Fibroblast of skin of left quadriceps (primary cell): ENCODE data around the gene LRRC59.
"Not testable (repeated sequence)": the region's sequence is repeated elsewhere in the genome, so short reads cannot be mapped to it uniquely, and the experiment has no call there.

ENCODE experiments used
- DNase-seq, 2 experiments: peaks; one replicate each; pipeline ENCODE4 v3.0.0-alpha.2; 2013; ENCODE audit warnings: low read depth in 2 of 2

The LRRC59 gene

DNA sequence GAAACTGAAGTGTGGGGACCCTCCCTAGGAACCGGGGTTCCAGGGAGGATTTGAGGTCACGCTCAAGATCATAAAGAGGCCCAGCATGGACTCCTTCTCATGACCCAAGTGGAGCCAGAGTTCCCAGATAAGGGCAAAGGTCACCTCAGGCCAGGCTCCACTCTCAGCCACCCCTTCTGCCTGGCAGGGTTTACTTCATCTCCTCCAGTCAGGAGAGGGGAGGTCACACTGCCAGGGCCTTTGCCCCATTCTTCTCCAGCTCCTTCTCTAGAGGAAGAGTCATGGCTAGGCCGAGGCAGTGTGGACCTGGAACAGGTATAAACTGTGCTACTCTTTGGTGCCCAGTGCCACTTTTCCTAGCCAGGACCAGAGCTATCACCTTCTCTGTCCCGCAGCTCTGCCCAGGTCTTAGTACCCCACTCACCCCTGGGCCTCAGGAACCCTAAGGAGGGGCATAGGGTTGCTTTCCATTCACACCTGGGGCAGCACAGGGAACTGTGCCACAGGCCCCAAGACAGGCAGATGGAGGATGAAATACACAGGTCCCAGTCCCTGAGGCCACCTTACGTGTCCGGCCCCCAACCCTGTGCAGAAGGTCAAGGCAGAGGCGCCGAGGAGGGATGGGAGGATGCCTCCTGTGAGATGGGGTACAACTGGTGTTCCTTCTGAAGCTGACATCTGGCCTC lies 27.8 kb upstream of the LRRC59 start:
- DNase-seq: no peak

DNA sequence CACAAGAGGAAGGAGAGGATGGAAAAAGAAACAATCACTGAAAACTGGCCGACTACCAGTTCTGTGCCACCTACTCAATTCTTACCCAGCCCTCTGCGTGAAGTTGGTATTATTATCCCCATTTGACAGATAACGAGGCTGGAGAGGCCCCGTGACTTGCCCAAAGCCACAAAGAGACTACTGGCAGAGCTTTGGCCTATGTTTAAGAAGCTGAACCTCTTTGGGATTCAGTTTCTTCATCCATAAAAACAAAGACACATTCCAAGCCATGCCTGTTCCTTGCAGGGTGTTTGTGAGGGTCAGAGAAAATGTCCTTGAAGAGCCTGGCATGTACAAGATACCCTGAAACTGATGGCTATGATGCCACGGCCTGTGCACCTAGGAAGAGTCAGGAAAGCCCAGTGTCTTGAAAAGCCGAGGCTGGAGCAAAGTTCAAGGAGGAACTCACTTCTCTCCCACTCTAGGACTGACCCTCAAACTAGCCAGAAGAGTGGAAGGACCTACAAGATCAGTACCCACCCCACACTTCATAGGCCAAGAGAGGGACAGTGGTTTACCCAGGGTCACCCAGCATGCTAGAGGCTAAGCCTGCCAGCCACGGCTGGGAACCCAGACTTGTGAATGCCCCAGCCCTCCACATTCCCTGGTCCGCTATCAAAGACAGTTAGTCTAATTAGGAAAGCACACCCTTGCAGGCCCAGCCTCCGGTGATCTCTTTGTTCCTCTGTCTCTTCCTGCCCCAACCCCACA lies 27.1 kb upstream of the LRRC59 start:
- DNase-seq: no peak

DNA sequence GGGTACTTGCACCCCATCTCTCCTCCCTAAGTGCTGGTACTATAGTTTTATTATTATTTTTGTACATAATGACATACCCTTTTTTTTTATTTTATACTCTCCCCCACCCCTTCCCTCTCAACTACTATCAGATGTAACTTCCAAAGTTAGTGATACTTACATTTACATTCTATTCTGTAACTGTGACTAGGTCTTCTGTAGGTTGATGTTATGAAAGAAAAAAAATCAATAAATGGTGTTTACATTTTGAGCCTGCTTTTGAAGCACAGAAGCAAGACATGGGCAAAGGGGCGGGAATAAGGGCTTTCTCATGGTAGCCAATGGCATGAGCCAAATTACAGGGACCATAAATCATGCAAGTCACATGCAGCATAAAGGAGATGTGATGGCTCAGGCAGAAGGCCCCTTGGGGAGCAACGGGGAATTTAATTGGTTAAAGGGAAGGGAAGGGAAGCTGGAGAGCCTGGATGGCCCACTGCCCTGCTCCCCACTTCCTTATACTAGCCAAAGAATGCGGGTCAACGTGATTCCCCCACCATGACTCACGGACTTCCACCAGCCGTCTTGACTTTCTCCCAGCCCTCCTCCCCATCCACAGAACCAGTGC lies 26.3 kb upstream of the LRRC59 start:
- DNase-seq: peak; percentile 95 to 96

- no peak for DNase-seq
Measured at GRCh38 chr17:50422738-50423137, 25.4 kb upstream of the LRRC59 start.

DNA sequence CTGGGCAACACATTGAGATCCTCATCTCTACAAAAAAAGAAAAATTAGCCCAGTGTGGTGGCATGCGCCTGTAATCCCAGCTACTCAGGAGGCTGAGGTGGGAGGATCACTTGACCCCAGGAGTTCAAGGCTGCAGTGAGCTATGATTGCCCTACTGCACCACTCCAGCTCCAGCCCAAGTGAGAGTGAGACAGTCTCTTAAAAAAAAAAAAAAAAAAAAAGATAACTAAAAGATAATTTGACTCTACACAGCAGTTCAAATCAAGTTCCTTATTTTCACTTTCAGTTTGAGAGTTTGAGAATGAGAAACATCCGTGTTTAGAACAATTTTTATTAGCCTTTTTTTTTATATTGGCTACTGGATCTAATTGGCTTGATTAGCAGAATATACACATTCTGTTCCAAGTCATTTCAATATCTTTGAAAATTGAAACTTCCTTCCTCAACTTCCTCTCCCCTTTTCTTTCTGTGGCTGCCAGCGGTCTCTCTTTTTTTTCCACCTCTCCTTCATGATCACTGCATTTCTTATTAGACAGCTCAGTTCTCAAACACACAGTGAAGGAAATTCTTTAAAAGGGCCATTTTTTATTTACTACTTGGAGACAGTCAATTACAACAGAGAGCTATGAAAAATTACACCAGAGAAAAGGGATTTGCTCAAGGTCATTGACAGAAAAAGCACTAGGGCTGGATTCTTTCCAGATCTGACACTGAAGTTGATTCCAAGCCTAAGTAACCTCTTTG lies 24.2 kb upstream of the LRRC59 start:
- peak; percentile 18 for DNase-seq

DNA sequence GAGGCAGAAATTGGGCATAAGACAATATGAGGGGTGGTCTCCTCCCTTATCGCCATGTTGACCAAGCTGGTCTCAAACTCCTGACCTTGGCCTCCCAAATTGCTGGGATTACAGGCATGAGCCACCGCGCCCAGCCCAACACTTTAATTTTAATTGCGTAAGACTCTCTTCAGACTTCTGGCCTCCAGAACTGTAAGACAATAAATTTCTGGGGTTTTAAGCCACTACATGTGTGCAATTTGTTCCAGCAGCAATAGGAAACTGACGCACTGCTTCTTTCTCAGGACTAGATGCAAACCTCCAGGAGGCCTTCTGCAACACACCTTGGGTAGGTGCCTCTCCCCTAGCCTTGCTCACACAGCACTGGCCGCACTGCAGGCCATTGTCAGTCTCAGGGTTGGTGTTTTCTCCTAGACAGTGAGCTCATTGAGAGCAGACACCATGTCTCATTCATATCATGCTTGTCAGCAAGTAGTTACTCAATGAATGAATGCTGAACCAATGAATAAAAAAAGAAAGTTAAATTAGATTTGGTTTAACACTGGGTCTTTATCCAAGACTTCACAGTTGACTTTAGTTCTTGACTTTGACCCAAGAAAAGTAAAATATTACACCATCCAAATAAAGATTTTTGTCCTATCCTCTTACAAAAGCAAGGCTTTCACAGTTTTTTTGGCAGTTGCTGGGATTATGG lies 23.2 kb upstream of the LRRC59 start:
- DNase-seq: no peak

GRCh38 chr17:50419577-50419976 lies 22.3 kb upstream of the LRRC59 start:
- not testable (repeated sequence) for DNase-seq

DNA sequence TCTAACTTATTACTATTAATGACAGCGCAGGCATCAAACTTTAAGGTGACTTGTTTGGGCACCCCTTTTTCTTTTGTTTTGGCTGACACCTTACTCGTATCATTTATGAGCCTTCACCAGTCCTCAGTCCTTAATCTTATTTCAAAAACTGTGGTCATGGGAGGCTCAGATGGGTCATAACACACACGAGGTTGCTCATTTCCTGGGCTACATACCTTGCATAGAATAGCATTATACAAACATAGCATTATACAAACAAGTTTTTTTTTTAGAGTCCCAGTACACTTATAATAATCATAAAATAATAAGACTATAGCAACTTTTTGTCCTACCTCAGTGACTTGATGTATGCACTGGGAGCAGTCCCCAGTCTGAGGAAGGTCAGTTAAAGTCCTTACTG lies 17.5 kb upstream of the LRRC59 start:
- DNase-seq: no peak

GRCh38 chr17:50412188-50412732 lies 14.9 kb upstream of the LRRC59 start:
- no peak for DNase-seq

- no peak for DNase-seq
Measured at GRCh38 chr17:50407921-50408320, 10.6 kb upstream of the LRRC59 start.

GRCh38 chr17:50406578-50406977 lies 9.3 kb upstream of the LRRC59 start:
- no peak for DNase-seq

DNA sequence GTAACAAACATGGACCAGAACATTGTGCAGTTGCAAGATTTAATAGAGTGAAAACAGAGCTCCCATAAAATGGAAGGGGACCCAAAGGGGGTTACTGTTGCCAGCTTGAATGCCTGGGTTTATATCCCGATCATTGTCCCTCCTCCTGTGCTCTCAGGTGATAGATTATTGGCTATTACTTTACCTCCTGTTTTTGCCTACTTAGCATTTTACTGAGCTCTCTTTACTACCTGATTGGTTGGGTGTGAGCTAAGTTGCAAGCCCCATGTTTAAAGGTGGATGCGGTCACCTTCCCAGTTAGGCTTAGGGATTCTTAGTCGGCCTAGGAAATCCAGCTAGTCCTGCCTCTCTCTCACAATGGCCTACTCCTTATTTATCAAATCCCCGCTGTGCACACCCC lies 8.0 kb upstream of the LRRC59 start:
- DNase-seq: not testable (repeated sequence)

- not testable (repeated sequence) for DNase-seq
Measured at GRCh38 chr17:50399591-50399990, 2.3 kb upstream of the LRRC59 start.

GRCh38 chr17:50398672-50399071 lies 1.3 kb upstream of the LRRC59 start:
- not testable (repeated sequence) for DNase-seq

DNA sequence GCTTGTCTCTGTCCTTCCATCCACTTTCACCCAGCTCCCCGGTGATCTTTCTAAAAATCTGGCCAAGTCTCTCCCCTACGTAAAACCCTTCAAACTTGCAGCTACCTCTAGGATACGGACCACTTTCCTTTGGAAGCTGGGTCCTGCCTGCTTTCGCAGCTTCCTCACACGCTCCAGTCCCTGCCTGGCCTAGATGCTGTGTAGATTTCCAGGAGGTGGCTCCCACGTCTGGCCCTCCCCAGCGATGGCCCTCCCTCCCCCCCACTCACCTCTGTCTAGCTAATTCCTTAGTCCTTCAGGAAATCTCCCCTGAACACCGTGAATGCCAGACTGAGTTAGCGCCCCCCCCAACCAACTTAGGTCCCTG lies 579 bp upstream of the LRRC59 start:
- no peak for DNase-seq

DNA sequence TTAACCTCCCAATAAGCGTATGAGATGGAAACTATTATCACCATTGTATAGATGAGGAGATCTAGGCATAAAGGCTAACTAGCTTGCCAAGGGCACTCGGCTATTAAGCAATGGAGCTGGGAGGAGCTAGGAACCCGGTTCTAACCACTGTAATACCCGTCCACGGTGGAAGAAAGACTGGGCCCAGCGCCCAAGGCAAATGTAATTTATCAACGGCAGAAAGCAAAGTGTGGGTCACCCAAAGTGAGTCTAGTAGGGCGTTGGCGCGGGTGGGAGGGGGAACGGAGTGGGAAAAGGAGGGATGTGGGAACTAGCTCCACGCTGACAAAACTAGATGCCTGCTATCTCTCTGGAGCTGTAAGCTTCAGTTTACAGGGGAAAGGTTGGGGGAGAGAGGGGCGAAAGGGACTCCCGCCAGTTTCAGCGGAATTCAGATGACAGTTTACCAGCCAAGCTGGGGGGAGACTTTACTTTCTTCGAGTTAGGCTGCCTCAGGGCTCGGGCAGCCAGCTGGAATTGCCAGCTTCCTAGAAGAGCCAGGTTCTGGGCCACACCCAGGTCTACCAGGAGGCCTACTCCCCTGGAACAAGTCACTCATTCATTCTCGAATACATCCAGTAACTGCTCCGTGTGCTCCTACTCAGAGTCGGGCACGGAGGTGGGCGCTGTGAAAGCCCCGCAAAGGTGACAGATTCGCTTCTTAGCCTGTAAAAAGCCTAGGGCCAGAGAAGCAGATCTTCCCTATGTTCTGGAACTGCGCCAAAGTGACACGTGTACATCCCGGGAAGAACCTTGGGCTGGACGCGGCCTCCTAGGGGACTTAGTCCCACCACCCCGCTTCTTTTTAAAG lies 837 bp downstream of the LRRC59 start:
- peak in 1 of 2 experiments; percentile 13 for DNase-seq

DNA sequence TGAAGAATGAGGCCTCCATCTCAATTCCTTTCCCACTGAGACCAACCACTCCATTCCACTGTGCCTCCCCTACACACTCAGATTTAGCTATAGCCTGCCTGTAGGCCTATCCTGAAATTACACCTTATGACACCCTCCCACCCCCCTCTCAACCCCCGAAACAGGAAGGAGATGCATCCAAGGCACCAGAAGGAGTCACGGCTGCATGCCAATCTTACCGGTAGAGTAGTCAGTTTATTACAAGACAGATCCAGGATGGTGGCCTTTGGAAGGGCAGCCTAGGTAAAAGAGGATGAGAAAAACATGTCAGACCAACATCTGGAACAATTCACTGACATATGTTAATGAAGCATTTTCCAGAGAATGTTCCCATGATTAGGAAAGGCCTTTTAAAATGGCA lies 2.6 kb downstream of the LRRC59 start:
- DNase-seq: no peak

- no peak for DNase-seq
Measured at GRCh38 chr17:50393700-50394099, 3.6 kb downstream of the LRRC59 start.

DNA sequence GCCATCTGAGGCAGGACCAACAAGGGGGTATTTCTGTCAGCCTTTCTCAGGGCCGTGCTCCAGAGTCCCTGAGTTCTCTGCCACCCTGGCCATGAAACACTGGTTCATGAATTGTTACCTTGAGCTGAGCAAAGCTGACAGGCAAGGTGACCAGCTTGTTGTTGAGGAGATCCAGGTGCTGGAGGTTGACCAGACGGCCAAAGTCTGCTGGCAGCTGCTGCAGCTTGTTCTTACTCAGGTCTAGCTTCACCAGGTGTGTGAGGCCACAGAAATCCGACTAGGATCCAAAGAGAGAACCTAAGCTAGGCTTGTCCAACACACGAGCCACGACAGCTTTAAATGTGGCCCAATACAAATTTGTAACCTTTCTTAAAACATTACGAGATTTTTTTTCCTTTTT lies 4.7 kb downstream of the LRRC59 start:
- DNase-seq: no peak

DNA sequence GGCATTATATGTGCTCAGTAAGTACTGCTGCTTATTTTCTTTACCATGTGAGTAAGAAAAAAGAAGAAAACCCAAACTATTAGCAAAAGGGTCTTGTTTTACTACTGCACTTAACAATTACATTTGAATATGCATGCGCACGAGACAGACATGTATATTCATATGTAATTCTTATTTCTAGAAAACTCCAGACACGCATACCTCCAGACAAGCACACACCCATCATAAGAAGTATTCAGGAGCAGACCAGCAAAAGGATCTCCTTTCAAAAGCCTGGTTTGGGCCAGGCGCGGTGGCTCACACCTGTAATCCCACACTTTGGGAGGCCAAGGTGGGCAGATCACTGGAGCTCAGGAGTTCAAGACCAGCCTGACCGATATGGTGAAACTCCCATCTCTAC lies 7.8 kb downstream of the LRRC59 start:
- DNase-seq: no peak

GRCh38 chr17:50388728-50389127 lies 8.6 kb downstream of the LRRC59 start:
- DNase-seq: no peak
